Measurements from ENCODE around the gene DICER1.

Gene DICER1

DNA sequence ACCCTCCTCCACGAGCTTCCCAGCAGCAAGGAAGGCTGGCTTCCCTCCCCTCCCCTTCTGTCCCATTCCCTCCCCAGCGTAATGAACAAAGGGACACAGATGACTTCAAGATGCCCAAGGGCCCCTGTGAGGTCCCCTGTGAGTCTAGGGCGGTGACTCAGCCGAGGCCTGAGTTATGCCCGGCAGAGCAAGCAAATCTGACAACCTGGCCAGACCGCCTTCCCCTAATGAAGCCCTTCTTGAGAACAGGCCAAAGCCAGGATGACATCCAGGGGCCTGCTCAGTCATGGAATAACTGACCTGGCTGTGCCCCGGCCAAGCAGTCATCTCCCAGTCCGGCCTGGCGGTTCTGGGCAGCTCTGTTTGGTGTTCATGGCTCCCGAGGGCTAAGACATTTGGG lies 89.2 kb downstream of the DICER1 start (continued):
- TF ChIP-seq ISL1 (CRISPR knock-in tag; IDR thresholded peaks at IDR 0.05), result no peak
- TF ChIP-seq ZNF8 (CRISPR knock-in tag; IDR thresholded peaks at IDR 0.05), result no peak
- TF ChIP-seq ZFP30 (CRISPR knock-in tag; IDR thresholded peaks at IDR 0.05), result no peak
- TF ChIP-seq ESRRG (CRISPR knock-in tag; IDR thresholded peaks at IDR 0.05), result no peak
- TF ChIP-seq OSR1 (CRISPR knock-in tag; IDR thresholded peaks at IDR 0.05), result no peak

DNA sequence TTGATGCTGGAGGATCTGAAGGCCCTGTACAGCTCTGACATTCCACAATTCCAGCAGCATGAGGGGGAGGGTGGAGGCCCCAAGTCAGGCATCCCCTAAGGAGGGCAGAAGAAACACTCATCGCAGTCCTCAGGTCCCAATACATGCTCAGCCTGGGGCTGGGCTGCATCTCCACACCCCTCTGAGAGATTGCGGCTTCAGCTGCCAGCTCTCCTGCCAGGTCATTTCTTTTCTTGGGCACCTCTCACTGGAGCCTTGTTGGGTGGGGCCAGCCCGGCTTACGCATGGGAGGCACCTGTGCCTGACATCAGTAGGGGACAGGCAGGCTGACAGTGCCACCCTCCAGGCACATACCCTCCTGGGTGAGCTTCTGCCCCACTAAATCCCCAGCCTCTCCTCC lies 89.8 kb downstream of the DICER1 start:
- TF ChIP-seq PPARA (CRISPR knock-in tag; IDR thresholded peaks at IDR 0.05; ENCODE audit: borderline replicate concordance), result no peak
- no peak for TF ChIP-seq RARB (CRISPR knock-in tag; IDR thresholded peaks at IDR 0.05)
- TF ChIP-seq ISL1 (CRISPR knock-in tag; IDR thresholded peaks at IDR 0.05), result no peak
- TF ChIP-seq ZFP3 (CRISPR knock-in tag; IDR thresholded peaks at IDR 0.05), result no peak
- TF ChIP-seq, protein P1, sequence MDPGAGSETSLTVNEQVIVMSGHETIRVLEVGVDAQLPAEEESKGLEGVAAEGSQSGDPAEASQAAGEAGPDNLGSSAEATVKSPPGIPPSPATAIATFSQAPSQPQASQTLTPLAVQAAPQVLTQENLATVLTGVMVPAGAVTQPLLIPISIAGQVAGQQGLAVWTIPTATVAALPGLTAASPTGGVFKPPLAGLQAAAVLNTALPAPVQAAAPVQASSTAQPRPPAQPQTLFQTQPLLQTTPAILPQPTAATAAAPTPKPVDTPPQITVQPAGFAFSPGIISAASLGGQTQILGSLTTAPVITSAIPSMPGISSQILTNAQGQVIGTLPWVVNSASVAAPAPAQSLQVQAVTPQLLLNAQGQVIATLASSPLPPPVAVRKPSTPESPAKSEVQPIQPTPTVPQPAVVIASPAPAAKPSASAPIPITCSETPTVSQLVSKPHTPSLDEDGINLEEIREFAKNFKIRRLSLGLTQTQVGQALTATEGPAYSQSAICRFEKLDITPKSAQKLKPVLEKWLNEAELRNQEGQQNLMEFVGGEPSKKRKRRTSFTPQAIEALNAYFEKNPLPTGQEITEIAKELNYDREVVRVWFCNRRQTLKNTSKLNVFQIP (CRISPR knock-in tag; IDR thresholded peaks at IDR 0.05; ENCODE audit: borderline replicate concordance, low read depth), result no peak
- no peak for TF ChIP-seq SNAI2 (CRISPR knock-in tag; IDR thresholded peaks at IDR 0.05)
- no peak for TF ChIP-seq ZFP30 (CRISPR knock-in tag; IDR thresholded peaks at IDR 0.05)
- TF ChIP-seq PATZ1 (CRISPR knock-in tag; IDR thresholded peaks at IDR 0.05; ENCODE audit: borderline replicate concordance), result no peak
- TF ChIP-seq BACH2 (CRISPR knock-in tag; IDR thresholded peaks at IDR 0.05; ENCODE audit: borderline replicate concordance), result no peak
- ATAC-seq, result no peak

- no peak for TF ChIP-seq ISL1 (CRISPR knock-in tag; IDR thresholded peaks at IDR 0.05)
- ATAC-seq, result no peak
These were observed 90.8 kb downstream of the DICER1 start for GRCh38 chr14:95066427-95066986.

DNA sequence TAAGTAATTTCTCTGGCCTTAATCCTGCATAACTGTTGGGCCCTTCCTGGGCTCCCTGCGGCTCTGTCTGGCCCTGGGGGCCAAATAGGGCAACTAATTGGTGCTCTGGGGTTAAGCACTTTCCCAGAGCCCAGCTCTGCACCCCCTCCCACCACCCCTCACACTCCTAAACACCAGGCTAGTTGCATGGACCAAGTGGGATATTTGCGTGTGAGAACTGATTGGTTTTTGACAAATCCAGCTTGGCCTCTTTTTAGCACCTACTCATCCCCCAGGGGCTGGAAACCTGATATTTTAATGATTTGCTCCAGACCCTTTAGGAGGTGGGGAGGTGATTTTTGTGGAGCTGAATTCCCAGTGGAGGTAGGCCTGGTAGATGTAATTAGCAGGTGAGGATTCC lies 91.9 kb downstream of the DICER1 start:
- TF ChIP-seq ISL1 (CRISPR knock-in tag; IDR thresholded peaks at IDR 0.05) (no peak), SNAI2 (CRISPR knock-in tag; IDR thresholded peaks at IDR 0.05) (no peak), ZFP30 (CRISPR knock-in tag; IDR thresholded peaks at IDR 0.05) (no peak), ZC3H10 (CRISPR knock-in tag; IDR thresholded peaks at IDR 0.05) (no peak), ARNTL (CRISPR knock-in tag; IDR thresholded peaks at IDR 0.05; ENCODE audit: borderline replicate concordance, low read depth) (no peak), OSR1 (CRISPR knock-in tag; IDR thresholded peaks at IDR 0.05) (no peak), CSRNP3 (CRISPR knock-in tag; IDR thresholded peaks at IDR 0.05) (no peak), BACH2 (CRISPR knock-in tag; IDR thresholded peaks at IDR 0.05; ENCODE audit: borderline replicate concordance) (no peak), TSHZ2 (CRISPR knock-in tag; IDR thresholded peaks at IDR 0.05) (no peak), ZNF565 (CRISPR knock-in tag; conservative IDR thresholded peaks at IDR 0.05; ENCODE audit: low read depth) (no peak), ESRRG (CRISPR knock-in tag; IDR thresholded peaks at IDR 0.05) (no peak), GLIS3 (CRISPR knock-in tag; IDR thresholded peaks at IDR 0.05) (no peak), TCF4 (CRISPR knock-in tag; IDR thresholded peaks at IDR 0.05; ENCODE audit: borderline replicate concordance) (no peak)
- TF ChIP-seq, protein P1 (CRISPR knock-in tag; IDR thresholded peaks at IDR 0.05; ENCODE audit: borderline replicate concordance, low read depth), result no peak
- no peak for ATAC-seq

Measured in SK-N-SH treated with all-trans-retinoic acid at 6 μM for 48 hours (cell line).